Body of pancreas (tissue), 4 donors: ENCODE data around the gene ING4.

ENCODE experiments used
- CTCF ChIP-seq, 7 experiments: fragments of 450-650 bp in 4 of 7; fragments of 200-600 bp in 3 of 7; sonication (generic) in 3 of 7; IDR thresholded peaks; one replicate each; pipeline ENCODE4 v1.5.1; 2016 to 2019; ENCODE audit warnings: antibody characterized with exemption in 7 of 7
- POLR2A ChIP-seq, 3 donors: fragments of 450-650 bp; IDR thresholded peaks; one replicate each; pipeline ENCODE4 v1.6.1; 2016; ENCODE audit warnings: antibody characterized with exemption in 3 of 3, mild to moderate bottlenecking in 2 of 3

- TF ChIP-seq CTCF (IDR thresholded peaks at IDR 0.05) (no peak), POLR2A (IDR thresholded peaks at IDR 0.05) (no peak)
Measured at GRCh38 chr12:6635375-6635855, 27.5 kb downstream of the ING4 start.
